Gastroesophageal sphincter (tissue), 3 donors: ENCODE results near the gene FBXW8.

Source experiments
- CTCF ChIP-seq, 4 experiments: fragments of 200-600 bp in 2 of 4; fragments of 450-650 bp in 2 of 4; sonication (generic) in 1 of 4; IDR thresholded peaks; one replicate each; pipeline ENCODE4 v1.5.1; 2017 to 2019; ENCODE audit warnings: antibody characterized with exemption in 4 of 4, mild to moderate bottlenecking in 2 of 4, moderate library complexity in 2 of 4
- EP300 ChIP-seq: sonication (generic); formaldehyde crosslinking; IDR thresholded peaks from one replicate; pipeline ENCODE4 v1.6.1; 2017; ENCODE audit warnings: antibody characterized with exemption, mild to moderate bottlenecking
- POLR2A ChIP-seq, 2 donors: fragments of 450-650 bp; IDR thresholded peaks; one replicate each; pipeline ENCODE4 v1.6.1; 2017; ENCODE audit warnings: antibody characterized with exemption in 2 of 2, mild to moderate bottlenecking in 2 of 2, moderate library complexity in 1 of 2
- POLR2AphosphoS5 ChIP-seq: sonication (generic); formaldehyde crosslinking; IDR thresholded peaks from one replicate; pipeline ENCODE4 v1.6.1; 2017; ENCODE audit warnings: antibody characterized with exemption

- TF ChIP-seq CTCF (IDR thresholded peaks at IDR 0.05) (no peak), POLR2A (IDR thresholded peaks at IDR 0.05) (no peak), POLR2AphosphoS5 (no peak), EP300 (no peak)
These were observed 95.6 kb downstream of the FBXW8 start for GRCh38 chr12:117006333-117006732.
